ENCODE measurements around the gene RPGRIP1L.

RPGRIP1L gene

DNA sequence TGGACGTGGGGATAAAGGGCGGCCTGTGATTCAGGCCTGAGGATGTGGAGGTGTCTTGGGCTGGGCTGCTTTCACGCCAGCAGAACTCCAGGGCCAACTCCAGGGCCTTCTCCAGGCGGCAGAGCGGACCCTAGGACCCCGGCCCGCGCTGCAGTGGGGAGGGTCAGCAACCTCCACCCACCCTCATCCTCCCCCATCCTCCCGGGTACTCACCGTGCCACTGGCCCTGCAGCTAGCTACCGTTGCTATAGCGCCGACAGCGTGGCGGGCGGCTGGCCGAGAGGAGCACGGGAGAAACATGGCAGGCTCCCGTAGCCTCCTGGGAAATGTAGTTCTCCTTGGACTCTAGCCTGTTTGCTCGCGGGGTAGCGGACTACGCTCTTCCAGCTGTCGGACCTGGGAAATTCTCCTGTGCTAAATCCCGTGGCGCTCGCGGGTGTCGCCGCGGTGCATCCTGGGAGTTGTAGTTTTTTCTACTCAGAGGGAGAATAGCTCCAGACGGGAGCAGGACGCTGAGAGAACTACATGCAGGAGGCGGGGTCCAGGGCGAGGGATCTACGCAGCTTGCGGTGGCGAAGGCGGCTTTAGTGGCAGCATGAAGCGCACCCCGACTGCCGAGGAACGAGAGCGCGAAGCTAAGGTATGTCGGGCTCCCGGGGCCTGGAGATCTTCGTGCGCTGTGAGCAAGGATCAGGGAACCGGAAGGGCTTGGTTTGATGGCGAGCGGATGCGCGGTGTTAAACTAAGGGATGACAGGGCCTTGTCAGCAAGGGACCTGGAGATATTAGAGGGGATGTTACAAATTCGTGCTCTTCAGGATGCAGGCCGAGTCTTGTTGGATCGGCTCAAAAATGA, at the start of gene RPGRIP1L, which contains the start of gene FTO:
RPGRIP1L (minus strand) TSS at position 270 of the 855 bp plus-strand sequence. CDS start 3,136 bp downstream, outside the sequence.
FTO (plus strand) TSS at position 567 of the 855 bp plus-strand sequence.
- peak; percentile 95 for DNase-seq

DNA sequence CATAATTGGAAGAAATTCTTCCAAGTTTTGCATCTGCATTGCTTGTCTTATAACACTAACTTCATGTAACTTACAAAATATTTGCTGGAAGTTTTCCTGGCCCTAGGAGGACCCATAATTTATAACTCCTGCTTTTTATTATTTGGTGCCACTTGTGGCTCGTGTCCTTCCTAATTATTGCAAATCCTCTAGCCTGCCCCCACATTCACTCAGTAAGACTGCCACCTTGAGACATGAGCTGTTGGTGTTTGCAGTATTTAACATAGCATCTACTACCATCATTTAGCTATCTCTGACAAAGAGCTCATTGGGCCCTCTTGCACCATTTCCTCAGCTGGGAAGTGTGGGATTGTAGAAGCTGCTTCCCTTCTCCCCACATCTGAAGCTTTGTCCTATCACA, 49.8 kb upstream of the RPGRIP1L start:
- no peak for DNase-seq

DNA sequence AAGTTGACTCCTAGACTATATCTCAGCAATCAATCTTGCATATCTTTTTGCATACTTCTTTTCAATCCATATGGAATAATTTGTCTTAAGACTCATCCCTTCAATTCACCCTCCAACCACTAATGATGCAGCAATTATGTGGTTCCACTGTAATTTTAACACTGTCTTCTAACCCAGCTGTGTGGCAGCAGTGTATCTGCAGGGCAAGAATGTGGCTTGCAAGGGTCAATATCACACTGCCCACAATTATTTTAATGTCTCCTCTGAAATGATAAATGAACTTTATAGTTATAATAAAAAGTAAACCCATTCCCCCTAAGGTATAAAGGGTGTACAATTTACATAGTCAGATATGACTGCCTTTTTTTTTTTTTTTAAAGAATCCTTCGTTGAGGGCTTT, 48.9 kb upstream of the RPGRIP1L start:
- no peak for DNase-seq

DNA sequence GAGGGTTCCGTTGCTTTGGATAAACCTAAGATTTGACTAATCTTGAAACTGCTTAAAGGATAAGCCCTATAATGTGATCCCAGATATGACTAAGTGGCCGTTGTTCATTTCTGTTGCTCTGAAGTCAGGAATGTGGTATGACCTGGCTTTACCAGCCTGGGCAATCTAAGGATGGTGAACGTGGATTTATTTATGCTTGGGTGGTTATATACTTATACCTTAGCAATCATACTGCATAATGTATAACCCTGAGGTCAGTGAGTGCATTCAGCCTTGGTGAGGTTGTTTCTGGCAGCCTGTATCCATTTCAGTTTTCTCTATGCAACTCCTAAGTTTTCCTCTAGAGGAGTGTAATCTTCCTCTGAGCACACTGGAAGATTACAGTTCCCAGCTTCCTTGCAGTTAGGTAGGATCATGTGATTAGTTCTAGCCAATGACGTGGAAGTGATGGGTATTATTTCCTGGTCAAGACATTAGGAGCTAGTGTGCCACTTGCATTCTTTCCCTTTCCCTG, 42.2 kb upstream of the RPGRIP1L start:
- no peak for DNase-seq

DNA sequence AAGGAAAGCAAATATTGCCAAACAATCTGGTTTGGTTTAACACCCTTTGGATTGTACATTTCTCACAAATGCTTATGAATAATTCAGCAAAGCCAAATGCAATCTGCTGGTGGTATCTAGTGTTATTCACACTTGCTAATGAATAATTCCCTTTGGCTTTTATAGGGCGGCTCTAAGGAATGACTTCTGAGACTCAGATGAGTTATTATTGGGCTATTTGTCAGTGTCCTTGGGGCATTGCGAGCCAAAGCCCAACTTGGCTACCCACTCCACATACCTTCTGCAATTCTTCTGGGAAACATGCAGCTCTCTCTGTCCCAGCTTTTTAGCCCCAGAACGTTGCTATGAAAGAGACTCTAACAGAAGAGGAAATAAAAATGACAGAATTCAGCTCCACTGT, 41.4 kb upstream of the RPGRIP1L start:
- DNase-seq = no peak

DNA sequence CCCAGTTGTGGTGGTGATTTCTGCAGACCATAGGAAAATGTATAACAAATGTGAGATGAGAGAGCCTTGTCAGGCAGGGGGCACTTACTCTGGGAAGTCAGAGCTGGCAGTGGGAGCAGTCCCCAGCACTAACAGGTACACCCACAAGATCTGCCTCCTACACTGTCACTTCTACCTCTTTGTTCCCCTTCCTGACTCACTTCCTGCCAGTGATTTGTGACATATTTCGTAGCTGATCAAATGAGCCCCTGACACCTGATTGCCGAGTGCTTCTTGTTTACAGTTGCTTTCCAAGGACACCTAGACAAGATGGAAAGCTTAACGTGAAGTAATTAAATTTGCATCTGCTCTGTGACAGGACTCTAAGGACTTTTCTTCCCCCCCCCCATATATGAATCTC, 40.8 kb upstream of the RPGRIP1L start:
- DNase-seq = no peak

DNA sequence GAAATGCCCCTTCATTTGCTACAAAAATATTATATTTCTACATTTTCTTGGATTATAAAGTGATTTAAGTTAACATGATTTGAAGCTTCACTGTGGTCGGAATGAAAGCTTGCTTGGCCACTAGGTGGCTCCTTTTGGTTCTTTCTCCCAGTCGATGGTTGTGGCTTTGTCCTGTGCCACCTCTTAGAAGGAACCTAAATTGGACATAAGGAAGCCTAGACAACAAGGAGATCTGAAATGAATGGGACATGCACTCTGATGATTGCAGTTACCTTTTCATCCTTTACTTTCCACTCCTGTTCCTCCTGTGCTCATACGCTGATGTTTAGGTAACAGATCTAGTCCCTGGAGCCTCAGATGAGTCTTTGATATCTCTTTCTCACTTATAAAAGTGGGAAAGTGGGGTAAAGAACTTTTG, 39.5 kb upstream of the RPGRIP1L start:
- DNase-seq = no peak

DNA sequence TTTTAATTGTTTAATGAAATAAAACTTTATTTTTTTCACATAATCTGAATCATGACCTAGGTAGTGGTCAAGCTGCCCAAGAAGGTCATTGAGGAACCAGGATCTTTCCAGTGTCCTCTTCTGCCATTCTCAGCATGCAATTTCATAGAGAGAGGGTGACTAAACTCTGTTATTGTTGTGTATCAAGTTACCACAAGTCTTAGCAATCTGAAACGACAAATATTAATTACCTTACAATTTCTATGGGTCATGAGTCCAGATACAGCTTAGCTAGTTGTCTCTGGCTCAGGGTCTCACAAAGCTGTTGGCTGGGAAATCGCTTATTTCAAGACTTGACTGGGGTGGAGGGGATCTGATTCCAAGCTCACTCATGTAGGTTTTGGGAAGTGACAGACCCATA, 37.9 kb upstream of the RPGRIP1L start:
- no peak for DNase-seq

DNA sequence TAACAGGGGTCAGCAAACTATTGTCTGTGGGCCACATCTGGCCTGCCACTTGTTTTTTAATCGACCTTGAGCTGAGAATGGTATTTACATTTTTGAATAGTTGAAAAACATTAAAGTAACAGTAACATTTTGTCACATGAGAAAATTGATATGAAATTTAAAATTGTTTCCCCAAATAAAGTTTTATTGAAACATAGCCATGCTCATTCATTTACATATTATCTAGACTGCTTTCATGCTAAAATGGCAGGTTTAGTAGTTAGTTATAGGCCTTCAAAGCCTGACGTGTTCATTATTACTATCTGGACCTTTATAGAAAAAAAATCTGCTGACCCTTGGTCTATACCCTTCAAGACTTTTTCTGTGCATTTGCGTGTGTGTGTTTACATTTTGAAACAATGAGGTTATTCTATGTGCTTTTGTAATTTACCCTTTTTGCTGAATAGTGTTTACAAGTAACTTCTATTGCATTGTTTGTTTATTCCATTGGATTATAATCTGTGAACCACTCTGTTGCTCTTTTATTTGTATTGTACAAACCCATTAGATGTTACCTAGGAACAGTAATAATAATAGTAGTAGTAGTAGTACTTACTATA, 37.4 kb upstream of the RPGRIP1L start:
- no peak for DNase-seq

DNA sequence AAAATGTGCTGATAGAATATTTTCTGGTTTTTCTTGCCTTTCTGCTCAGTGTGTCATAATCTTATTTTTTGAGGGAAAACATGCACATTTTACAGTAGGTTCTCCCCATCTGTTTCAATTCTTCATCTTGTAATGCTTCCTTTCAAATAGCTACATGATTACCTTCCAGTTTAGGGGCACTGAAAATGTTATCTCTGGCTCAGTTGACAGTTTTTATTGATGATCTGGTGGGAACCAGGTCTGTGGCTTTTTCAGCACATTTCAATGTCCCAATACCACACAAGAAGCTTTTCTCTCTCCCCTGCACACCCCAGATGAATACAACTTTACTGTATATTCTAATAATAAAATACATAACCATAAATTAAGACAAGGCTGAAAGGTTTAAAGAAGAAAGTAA, 36.8 kb upstream of the RPGRIP1L start:
- DNase-seq = no peak

DNA sequence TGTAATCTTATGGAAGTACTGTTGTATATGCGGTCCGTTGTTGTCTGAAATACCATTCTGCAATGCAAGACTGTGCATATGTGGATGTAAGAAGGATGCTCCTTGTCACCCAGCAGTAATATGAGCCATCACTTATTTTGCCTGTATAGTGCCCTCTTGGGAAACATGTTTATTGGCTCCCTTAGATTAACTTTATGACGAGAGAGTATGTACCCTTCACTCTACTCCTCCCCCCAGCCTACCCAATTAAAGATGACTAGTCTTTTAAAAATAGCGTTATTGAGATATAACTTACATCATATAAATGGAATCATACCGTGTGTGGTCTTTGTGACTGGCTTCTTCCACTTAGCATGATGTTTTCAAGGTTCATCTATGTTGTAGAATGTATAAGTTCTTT, 33.9 kb upstream of the RPGRIP1L start:
- DNase-seq = no peak

DNA sequence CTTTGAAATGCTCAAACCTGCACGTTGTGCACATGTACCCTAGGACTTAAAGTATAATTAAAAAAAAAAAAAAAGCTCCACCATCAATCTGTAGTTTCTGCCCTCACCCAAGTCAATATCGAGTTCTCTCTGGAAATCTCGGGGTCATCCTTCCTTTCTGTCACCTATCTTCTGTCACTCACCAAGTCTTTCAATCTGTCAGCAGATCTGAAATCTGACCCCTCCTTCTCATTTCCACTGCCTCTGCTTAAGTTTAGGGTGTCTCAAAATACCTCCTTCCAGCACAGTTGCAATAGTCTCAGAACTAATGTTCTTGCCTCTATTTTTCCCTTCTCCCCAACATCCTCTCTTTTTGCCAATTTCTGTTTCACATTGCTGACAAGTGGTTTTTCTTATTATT, 32.6 kb upstream of the RPGRIP1L start:
- DNase-seq = no peak

DNA sequence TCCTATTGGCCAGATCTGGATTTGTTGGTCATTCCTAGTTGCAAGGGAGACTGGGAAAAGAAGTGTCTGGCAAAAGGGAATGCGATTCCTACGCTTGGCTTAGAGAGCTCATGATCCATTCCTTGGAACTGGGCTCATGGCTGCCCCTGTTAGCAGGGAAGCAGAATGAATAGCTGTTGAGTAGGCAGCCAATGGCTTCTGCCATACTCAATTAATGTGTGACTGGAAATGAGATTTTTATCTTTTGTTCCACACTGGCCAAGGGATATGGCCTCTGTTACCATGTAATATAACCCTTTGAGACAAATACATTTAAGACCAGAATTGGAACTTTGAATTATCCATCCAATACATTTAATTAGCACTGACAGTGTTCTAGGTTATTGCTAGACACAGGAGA, 31.2 kb upstream of the RPGRIP1L start:
- DNase-seq = no peak

DNA sequence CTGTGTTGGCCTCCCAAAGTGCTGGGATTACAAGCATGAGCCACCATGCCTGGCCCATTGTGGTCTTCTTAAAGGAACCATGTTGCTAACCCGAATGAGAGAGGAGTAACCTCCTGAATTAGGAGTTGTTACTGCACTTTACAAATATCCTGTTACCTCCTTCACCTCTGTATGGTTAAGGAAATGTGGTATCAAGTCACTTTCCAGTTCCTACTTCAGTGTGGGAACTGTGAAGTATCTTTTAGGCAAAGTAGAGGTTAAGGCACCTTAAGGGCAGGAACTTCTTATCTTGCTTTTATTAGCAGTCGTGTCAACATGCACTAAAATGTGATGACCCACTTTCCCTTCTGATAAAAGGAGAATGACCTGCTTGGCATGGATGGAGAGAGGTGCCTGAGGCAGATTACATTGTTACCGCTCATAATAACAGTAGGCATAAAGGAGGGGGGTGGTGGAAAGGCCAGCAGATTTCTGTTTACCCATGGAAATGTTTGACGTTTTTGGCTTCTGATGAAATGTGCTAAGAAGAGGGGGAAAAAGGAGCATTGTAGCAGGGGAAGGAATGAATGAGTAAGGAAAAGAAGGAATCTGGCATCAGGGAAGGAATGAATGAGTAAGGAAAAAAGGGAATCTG, 28.8 kb upstream of the RPGRIP1L start:
- DNase-seq = no peak

DNA sequence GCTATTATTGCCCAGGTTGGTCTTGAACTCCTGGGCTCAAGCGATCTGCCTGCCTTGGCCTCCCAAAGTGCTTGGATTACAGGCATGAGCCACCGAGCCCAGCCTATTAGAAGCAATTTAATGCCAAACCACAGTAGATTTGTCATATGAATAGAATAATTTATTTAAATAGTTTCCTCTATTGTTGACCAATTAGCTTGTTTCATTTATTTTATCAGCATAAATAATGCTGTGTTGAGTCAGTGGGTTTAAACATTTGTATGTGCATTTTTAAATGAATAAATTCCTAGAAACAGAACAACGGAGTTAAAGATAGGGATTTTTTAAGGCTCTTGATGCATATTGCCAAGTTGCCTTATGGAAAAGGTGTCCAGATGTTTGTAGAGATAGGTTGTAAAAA, 27.0 kb upstream of the RPGRIP1L start:
- DNase-seq = no peak

DNA sequence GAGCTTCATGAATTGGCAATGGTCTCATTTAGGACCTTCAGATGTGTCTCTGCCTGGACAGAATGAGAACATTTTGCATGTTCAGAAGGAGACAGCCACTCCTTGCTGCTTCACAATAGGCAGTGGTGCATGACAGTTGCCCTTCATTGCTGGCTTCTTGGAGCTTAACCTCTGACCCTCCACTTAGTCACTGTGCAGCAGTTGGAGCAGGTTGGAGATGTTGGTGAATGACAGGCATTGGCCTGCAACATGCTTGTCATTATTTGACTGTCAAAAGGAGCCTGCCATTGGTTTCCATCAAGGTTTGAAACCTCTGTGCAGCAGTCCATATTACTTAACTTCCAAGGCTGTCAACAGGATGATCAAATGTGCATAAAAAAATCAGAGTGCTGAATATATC, 23.0 kb upstream of the RPGRIP1L start:
- no peak for DNase-seq

DNA sequence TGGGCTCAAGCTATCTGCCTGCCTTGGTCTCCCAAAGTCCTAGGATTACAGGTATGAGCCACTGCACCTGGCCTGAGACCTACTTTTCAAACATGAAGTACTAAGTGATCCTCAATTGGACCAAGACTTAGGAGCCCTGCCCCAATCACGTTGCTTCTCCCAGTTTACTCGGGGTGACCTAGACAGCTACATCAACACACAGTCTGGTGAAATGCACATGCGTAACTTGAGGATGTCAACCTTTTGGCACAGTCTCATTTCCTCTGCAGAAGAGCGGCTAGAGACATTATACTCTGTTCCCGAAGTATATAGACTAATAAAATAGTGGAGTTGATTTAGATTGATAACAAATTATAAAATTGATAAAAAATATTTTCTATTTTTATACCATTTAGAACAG, 17.4 kb upstream of the RPGRIP1L start:
- no peak for DNase-seq

DNA sequence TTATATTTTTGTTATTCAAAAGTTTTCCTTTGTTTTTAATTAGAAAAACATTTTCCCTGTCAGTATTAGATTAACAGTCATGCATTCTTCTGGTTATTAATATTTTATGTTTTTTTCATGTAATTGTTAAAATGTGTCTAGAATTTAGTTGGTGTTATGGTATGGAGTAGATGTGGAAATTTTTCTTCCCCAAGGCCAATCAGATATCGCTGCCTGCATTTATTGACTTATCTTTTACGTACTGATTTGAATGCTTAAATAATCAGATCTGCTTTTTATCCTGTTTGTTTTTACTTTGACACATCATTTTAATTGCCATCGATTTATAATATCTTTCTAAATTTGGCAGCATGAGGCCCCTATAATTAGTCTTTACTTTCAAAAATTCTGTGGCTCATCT, 13.9 kb upstream of the RPGRIP1L start:
- no peak for DNase-seq

DNA sequence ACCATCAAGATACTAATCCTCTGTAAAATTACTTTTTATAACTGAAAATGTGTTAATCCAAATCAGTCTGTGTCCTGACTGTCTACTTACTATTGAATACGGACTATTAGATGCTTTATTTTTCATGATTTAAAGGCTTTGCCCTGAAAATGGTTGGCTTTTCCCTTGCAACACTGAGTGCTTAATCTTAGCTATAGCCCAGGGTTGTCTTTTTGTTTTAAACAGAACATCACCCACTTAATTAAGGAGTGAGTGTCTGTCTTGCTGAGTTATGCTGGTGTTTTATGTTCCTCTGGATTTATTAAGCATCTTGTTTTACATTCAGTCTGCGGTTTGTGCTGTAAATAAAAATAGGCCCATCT, 11.3 kb upstream of the RPGRIP1L start:
- DNase-seq = no peak

DNA sequence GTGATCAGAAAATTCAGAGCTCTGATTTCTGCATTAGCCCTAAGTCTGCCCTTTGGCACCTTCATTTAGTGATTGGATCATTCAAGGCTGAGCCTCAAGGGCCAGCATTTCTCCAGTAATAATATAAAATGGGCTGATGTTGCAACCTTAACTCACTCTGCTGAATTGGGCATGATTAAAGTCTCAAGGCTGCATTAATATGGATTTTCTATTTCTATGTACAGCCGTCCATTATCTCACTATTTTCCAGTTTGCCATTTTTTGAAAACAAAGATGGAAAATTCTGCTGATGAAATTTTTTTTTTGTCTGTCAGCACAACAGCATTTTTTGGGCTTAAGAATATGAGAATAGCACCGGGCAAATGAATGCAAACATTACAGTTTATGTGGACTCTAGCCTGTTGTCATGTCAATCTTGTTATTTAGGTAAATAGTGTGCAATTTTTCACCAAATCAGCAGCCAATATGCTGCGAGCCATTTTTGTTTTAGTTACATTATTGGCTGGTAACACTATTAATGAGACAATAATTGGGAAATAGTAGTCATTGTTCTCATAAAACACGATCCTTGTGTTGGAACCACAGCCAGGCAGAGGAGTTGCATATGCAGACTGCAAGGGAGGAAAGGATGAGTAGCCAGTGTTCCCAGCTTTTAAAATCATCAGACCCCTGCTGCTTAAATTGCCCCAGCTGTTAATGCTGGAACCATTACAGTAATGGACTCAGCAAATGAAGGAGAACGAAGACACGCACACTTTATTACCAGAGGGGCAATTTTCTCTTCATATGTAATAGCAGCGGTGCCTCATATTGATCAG, 10.8 kb upstream of the RPGRIP1L start:
- peak; percentile 83 for DNase-seq

DNA sequence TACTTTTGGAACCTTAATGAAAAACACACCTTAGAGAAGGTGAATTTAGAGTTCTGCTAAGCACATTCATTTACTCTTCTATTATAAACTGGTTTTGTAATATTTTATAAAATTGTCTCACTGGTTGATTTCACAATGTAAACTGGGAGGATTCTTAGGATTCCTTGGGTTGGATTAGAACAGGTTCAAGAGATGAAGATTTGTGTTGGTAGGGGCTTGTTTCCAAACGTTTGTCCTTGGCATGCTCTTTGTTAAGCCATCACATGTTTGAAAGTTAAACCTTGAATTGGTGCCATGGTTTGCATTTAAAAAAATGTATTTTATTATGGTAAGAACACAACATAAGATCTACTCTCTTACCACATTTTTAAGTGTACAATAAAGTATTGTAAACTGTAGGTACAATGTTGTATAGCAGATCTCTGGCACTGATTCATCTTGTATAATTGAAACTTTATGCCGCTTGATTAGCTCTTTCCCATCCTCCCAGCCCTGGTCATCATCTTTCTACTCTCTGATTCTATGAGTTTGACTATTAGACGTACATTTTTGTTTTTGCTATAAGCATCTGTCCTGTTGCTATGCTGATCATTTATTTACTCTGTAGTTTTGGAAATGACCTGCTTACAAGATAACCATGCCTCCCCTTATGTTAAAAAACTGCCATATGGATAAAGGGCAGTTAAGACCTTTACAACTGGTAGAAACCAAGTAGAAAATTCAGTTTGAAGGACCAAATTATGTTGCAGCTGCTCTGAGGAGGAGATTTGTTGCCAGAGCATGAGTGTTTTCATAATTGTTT, 9.9 kb upstream of the RPGRIP1L start:
- DNase-seq = no peak

DNA sequence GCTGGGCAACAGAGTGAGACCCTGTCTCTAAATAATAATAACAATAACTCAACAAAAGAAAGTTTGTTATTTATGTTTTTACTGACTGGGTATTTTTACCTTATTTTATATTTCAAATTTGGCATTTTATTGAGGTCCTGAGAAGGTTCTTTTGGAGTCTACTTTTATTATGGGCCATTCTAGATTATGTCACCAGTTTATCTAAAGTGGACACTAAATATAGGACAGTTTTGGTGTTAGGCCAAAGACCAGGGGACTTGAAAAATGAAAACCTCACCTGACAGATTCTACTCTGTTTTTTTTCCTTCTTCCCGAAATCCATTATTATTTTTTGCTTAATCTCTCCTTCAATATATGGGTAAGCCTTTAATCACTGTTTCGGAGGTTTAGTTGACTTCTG, 8.4 kb upstream of the RPGRIP1L start:
- no peak for DNase-seq
